ENCODE data around the gene EDARADD. TPM values are rescaled to one million over a fixed set of nuclear protein-coding genes. Genes with fewer than 3 reads are reported as not detected.

The EDARADD gene
- total RNA-seq, 1 donor, result not detected

- TF ChIP-seq CTCF (IDR thresholded peaks at IDR 0.05; ENCODE audit: insufficient read depth, low read length), result no peak
- DNase-seq (ENCODE audit: low read depth), result no peak
- H3K4me3 ChIP-seq (ENCODE audit: low read depth, low read length), result no peak overlapping the region
These were observed 4.5 kb downstream of the EDARADD start for GRCh38 chr1:236398538-236398937.

- TF ChIP-seq CTCF (IDR thresholded peaks at IDR 0.05; ENCODE audit: insufficient read depth, low read length), result no peak
- no peak for DNase-seq (ENCODE audit: low read depth)
- H3K4me3 ChIP-seq (ENCODE audit: low read depth, low read length), result no peak overlapping the region
These were observed 6.0 kb downstream of the EDARADD start for GRCh38 chr1:236400061-236400603.

- TF ChIP-seq CTCF (IDR thresholded peaks at IDR 0.05; ENCODE audit: insufficient read depth, low read length), result no peak
- no peak for DNase-seq (ENCODE audit: low read depth)
- H3K4me3 ChIP-seq (ENCODE audit: low read depth, low read length), result no peak overlapping the region
These were observed 7.6 kb downstream of the EDARADD start for GRCh38 chr1:236401698-236402097.

GRCh38 chr1:236403905-236404696 is 10.0 kb downstream of the EDARADD start:
- H3K4me3 ChIP-seq (ENCODE audit: low read depth, low read length), result no peak overlapping the region

GRCh38 chr1:236407059-236407458 is 13.0 kb downstream of the EDARADD start:
- DNase-seq (ENCODE audit: low read depth), result no peak
- no peak overlapping the region for H3K4me3 ChIP-seq (ENCODE audit: low read depth, low read length)
- no peak for TF ChIP-seq CTCF (IDR thresholded peaks at IDR 0.05; ENCODE audit: insufficient read depth, low read length)

More at GRCh38 chr1:236403905-236404696, 10.0 kb downstream of the EDARADD start:
- DNase-seq (ENCODE audit: low read depth), result no peak
- no peak for TF ChIP-seq CTCF (IDR thresholded peaks at IDR 0.05; ENCODE audit: insufficient read depth, low read length)

- H3K4me3 ChIP-seq (ENCODE audit: low read depth, low read length), result no peak overlapping the region
- TF ChIP-seq CTCF (IDR thresholded peaks at IDR 0.05; ENCODE audit: insufficient read depth, low read length), result no peak
- no peak for DNase-seq (ENCODE audit: low read depth)
These were observed 19.6 kb downstream of the EDARADD start for GRCh38 chr1:236413688-236414087.
